Urothelium cell line (cell line): ENCODE results near the gene PSPN.

Source experiments
- DNase-seq: peaks from one replicate; pipeline ENCODE4 v3.0.0; 2011; ENCODE audit warnings: low spot score, mixed read lengths
- FAIRE-seq: peaks from 2 replicates; lab custom pipeline; 2011; peaks lifted over from hg19 to GRCh38; lab: Jason Lieb, UNC

Gene PSPN

GRCh38 chr19:6375411-6376010 lies at the start of gene PSPN:
TSS of gene PSPN (minus strand) at chr19:6375933. CDS start at chr19:6375849, 84 bp downstream.
- DNase-seq (no peak), FAIRE-seq (no peak)

- FAIRE-seq (peak; percentile 50), DNase-seq (peak; percentile 95)
Observed at GRCh38 chr19:6424939-6425731, 49.4 kb upstream of the PSPN start.

GRCh38 chr19:6424195-6424938 lies 48.6 kb upstream of the PSPN start, which contains the start of gene KHSRP:
TSS of gene KHSRP (minus strand) at chr19:6424811. CDS start at chr19:6424701, 110 bp downstream.
- FAIRE-seq, result peak; percentile 71
- peak; percentile 41 for DNase-seq

- DNase-seq, result peak; percentile 22
- FAIRE-seq, result no peak
Observed at GRCh38 chr19:6423499-6424194, 47.9 kb upstream of the PSPN start.

- no peak for FAIRE-seq
- no peak for DNase-seq
Observed at GRCh38 chr19:6421075-6422014, 45.6 kb upstream of the PSPN start.

GRCh38 chr19:6418562-6418932 lies 42.8 kb upstream of the PSPN start:
- no peak for DNase-seq
- FAIRE-seq, result no peak

DNA sequence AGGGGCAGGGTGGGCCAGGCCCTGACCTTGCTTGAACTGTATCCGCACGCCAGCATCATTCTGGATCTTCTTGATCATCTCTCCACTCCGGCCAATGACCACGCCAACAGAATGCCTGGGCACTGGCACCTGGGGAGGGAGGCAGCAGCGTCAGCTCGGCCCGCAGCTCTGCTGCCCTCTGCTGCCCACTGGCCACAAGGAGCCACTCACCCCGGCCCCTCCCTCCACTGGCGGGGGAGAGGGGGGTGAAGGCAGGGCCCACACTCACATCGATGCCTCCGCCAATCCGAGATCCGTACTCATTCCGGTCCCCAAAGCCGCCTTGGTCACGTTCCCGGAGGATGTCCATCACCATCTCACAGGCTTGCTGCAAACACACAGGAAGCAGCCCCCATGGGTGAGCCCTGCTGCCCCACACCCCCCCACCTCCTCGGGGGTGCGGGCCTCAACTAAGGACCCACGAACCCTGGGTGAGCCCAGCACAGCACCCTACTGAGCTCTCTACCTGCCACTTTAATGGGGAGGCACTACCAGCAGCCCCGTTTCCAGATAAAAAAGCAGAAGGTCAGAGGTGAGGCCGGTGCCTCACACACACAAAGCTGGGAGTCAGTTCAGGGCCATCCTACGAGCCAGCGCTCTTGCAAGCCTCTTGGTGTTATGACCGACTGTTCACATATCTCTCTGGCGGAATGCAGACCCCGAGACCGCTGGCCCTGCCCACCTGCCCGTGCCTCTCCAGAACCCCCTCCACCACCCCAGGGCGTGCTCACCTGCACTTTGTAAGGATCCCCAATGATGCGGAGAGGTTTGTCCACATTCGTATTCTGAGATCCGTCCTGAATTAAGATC lies 42.2 kb upstream of the PSPN start:
- DNase-seq, result no peak

DNA sequence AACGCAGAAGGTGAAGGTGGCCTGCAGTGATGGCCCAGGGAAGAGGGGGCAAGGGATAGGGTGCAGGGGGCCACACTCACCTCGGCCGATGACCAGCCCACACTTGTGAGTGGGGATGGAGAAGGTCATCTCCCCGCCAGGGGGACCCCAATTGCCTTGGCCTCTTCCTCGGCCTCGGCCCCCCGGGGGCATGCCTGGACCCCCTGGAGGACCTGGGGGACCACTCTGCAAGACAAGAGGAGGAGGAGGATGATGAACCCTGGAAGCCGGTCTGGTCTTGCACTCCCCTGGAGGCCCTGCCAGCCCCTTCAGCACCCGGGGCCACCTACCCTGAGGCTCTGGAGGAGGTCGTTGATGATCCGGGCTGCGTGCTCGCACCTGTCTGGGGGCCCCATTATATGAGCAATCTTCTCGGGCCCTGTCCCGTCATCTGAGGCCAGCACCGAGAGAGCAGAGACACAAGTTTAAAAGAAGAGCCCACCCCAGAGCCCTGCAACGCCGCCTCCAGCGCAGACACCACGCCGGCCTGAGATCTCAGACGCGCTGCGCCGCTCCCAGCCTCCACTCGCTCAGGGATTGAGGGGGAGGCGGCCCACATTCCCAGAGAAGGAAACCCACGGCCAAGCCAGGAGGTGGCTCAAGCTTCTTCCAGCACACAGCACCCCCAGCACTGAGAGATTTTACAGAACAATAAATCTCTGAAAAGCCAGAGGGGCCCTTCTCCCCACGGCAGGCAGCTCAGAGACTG lies 41.1 kb upstream of the PSPN start:
- FAIRE-seq, result no peak
- DNase-seq, result no peak

More for the DNA sequence above, 42.2 kb upstream of the PSPN start:
- FAIRE-seq, result no peak

GRCh38 chr19:6415591-6416190 lies 40.0 kb upstream of the PSPN start:
- no peak for FAIRE-seq
- DNase-seq, result no peak

DNA sequence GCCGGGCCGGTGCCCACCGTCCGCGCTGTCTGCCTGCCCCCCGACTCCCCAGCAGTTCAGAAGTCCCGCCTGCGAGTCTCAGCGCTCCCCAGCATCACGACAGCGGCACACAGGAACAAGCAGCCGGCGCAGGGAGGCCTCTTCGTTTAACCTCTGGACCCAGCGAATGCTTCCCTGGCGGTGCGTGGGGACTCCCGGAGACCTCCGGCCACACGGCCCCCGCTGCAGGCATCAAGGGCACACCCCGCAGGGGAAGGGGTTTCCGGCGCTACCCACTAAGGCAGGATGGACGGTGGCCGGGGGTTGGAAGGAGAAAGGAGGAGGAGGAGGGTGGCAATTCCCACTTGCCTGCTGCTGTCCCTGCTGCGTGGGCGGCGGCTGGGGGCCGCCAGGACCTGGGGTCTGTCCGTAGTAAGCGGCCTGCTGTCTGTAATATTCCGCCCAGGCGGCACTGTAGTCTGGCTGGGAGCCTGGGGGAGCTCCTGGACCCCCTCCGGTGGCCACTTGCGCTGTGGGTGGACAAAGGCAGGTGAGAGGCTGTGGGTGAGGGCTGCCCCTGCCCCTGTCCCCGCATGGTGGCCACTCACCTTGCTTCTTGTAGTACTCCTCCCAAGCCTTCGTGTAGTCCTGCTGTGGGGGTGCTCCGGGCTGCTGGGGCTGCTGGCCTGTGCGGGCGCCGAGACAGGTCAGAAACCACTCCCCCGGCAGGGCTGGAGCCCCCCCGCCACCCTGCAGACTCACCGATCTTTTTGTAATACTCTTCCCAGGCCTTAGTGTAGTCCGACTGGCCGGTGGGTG lies 39.3 kb upstream of the PSPN start:
- no peak for DNase-seq

DNA sequence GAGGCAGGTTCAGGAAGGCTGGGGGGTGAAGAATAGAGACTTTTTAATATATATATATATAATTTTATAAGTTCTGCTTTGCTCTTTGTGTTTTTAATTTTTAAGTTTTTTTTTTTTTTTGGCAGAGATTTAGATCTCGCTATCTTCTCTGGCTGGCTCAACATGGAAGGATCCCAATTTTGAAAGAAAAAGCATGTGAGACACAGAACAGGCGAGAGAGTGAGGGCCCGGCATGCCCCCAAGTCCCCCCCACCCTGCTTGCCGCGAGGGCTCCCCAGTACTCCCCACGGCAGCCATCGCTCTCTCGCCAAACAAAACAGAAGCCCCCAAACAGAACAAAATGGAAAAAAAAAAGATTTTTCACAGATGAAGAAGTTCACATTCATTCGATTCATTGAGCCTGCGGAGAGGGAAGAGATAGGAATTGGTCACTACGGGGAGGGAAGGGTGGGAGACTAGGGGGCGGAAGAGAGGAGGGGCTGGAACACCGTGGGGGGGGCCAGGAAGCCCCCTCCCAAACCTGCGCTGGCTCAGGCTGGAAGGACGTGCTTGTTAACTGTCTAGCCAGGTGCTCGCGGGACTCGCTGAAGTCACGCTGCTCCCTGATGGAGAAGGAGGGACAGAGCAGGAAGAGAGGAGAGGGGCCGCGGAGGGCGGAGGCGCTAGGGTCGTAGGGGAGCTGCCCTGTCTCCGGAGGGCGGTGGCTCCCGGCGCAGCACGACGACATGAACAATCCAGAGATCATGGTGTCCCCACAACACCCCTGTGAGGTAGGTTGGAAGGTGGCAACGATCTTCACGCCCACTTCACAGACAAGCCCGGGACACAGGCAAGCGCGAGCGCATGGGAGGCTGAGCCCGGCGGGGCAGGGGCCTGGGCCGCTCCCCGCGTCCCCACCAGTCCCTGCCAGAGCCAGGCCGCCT lies 38.2 kb upstream of the PSPN start:
- FAIRE-seq (no peak), DNase-seq (no peak)

More for the DNA sequence above, 39.3 kb upstream of the PSPN start:
- FAIRE-seq, result no peak

GRCh38 chr19:6413291-6413690 lies 37.6 kb upstream of the PSPN start:
- DNase-seq (no peak), FAIRE-seq (no peak)

DNA sequence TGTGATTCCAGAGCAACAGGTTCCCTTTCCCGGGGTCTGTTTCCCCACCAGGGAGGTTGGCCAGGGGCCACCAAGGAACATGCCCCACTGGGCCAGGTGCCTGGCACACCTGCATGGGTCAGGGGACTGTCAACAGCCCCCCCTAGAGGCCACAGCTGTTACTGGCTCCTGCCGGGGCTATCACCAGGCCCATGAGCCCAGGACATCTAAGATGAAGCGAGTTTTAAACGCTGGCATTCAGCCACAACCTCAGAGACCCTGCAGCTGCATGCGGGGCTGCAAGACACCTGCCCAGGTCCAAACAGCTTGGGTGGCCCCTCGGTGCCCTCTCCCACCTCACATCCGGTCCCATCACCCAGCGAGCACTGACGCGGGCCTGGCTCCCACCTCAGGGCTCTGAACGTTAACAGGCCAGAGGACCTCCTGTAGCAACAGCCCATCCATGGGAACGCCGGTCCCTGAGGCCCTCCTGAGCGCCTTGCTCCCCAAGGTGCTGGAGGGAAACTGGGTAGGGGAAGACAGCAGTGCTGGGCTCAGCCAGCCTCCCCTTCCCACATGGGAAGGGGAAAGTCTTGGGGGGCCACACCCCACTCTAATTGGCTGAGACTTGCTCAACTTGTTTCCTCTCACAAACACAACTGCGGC lies 36.8 kb upstream of the PSPN start:
- DNase-seq (no peak), FAIRE-seq (no peak)

GRCh38 chr19:6412061-6412446 lies 36.3 kb upstream of the PSPN start:
- FAIRE-seq (no peak), DNase-seq (no peak)

- no peak for DNase-seq
- no peak for FAIRE-seq
Observed at GRCh38 chr19:6409346-6409745, 33.6 kb upstream of the PSPN start.

GRCh38 chr19:6406401-6406800 lies 30.7 kb upstream of the PSPN start:
- DNase-seq, result no peak
- no peak for FAIRE-seq
